Esophagus mucosa (tissue), 1 donor: ENCODE data around the gene LYG1. TPM values are rescaled to one million over a fixed set of nuclear protein-coding genes. Genes with fewer than 3 reads are reported as not detected.
A peak's percentile ranks its signal among the peaks of the same experiment; 100 is the strongest.

Source experiments
- ATAC-seq: fragments of 200-7000 bp; cut with Tn5 transposase; one replicate; pipeline ENCODE4 v1.9.1; 2020
- total RNA-seq: library from RNA; stranded (reverse); gene quantifications from one replicate; pipeline ENCODE4 v1.2.4, GENCODE V29; 2023
- donor health status: DM: yes; HTN: yes; CAD: no.

The LYG1 gene
- total RNA-seq, 1 donor from 2014 or later: 0.20 TPM

DNA sequence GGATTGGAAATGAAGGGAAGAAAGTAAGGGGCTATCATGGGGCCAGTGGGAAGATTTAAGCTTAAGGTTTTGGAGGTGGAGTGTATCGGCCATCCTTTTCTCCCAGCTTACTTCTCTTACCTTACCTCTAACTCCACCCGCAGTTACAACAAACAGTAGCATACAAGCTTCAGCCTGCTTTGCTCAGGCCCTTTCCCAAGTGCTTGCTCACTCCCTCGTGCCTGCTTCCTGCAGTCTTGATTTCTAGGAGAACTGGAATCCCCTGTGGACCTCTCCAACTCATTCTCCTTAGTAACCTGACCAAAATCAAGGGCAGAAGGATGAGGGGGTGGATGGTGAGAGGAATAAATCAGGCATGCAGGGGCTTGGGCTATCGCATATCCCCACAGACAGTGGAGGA, 39.8 kb downstream of the LYG1 start:
- peak; percentile 64 for ATAC-seq

DNA sequence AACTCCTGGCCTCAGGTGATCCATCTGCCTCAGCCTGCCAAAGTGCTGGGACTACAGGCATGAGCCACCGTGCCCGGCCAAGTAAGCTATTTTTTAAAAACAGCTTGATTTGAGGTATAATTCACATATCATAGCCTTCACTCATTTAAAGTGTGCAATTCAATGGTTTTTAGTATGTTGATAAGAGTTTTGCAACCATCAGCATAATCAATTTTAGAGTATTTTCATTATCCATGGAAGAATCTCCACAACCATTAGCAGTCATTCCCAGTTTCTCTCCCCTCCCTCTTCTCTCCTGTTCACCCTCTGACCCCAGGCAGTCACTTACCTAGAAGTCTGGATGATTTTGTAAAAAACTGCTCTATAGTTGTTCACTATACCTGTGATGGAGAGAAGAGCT, 40.8 kb downstream of the LYG1 start:
- no peak for ATAC-seq

DNA sequence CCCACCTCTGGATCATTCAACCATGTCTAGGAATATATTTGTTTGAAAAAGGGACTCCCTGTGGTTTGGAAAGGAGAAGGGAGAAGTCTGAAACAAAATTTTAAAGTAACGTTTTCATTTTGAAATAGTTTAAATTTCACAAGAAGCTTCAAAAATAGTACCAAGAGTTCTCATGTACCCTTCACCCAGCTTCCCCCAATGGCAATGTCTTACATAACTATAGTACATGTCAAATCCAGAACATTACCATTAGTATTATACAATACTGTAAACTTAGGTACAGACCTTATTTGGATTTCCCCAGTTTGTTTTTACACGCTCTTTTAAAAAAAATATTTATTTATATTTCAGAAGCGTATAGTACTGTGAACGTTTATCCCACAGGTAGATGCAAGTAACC, 41.5 kb downstream of the LYG1 start:
- ATAC-seq: no peak

DNA sequence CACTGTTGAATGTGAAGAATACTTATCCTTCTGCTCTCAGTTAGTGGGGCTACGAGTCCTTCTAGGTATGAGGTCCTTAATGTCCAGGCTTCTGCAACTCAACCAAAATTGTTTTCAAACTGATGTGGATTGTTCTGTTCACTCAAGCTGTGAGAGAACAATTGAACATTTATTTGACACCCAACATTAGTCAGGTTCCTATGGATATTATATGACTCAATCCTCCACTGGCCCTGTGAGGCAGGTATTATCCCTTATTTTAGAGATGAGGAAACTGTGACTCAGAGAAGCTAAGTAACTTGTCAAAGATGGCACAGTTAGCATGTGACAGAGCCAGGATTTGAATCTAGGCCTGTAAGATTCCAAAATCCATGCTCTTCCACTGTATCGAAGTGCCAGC, 44.3 kb downstream of the LYG1 start:
- peak; percentile 90 for ATAC-seq

DNA sequence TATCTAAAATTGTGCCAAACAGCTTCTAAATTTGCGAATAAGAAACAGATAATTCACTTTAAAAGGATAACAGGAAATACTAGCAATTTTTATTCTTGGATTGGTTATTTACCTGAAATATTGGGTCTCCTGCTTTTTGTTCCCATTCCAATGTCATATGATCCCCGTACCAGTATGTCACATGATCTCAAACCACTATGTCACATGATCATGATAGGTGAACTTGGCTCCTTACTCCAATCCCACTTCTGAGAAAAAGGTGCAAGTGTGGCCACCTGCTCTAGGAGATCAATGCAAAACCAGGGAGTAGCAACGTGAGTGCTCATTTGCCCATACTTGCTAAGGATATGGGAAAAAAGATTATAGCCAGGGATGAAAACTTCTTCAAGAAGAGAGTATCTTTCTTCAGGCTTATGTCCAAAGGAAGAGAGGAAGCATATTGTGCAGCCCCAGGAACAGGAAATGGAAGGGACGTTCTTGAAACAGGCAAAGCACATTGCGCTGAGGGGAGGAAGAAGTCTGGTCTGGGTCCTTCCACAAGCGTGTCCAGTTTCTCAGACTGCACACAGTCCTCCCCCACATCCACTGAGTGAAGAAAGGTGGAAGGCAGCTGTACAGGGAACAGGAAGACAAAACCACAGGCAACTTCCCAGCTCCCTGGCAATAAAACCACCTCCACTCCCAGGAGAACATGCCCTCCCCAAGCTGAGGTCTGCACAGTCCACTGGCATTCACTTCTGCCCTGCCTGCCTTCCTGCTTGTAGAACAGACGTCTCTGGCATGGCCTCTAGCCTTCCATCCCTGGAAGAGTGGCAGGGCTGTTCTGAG, 45.3 kb downstream of the LYG1 start, which contains the start of gene LYG2:
TSS of gene LYG2 (minus strand) at position 176 of the 828 bp plus-strand sequence. CDS start 1,406 bp downstream, outside the sequence.
- ATAC-seq: no peak

DNA sequence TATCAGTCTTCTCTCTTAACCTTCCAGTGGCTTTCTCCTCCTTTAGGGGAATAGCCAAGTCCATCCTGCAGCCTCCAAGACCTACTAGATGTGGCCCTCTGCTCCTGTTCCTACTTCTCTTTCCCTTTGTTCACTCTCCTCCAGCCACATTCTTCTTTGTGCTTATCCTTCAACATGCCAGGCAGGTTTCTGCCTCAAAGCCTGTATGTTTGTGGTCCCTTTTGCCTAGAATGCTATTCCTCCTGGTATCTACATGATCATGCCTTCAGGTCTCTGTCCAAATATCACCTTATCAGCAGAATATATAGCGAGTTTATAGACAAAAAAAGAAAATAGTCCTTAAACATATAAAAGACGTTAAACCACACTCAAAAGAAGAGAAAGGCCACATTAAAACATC, 51.0 kb downstream of the LYG1 start:
- ATAC-seq: no peak

DNA sequence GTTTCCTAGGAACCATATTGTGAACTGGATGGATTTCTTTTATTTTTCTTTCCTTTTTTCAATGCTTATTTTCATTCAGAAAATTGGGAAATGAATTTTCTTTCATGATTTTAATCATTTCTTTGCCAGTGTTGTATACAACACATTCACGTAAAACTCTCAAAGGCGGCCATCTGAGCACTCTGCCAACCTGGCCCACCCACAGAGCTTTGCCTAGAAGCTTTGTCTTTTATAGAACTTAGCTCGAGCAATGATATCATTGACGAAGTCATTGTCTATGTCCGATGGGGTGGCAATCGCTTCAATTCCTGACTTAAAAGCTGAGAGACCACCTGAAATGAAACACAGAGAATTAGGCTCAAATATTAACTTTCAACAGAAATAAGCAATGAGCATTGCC, 58.8 kb downstream of the LYG1 start:
- ATAC-seq: no peak

DNA sequence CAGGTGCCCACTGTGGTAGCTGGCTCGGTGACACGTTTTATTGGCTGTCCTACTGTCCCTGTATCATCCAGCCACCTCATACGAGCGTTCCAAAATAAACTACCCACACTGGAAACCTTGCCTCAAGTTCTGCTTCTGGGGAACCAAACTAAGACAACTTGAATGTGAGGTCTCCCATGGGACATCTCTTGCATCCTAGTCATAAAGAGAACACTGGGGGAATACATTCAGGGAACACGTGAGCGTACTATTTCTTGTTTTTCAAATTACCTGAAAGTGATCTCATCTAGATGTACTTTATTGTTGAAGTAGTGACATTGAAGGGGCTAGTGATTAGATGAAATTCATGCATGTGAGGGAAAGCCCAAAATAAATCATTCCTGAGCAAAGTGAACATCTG, 60.6 kb downstream of the LYG1 start:
- no peak for ATAC-seq

DNA sequence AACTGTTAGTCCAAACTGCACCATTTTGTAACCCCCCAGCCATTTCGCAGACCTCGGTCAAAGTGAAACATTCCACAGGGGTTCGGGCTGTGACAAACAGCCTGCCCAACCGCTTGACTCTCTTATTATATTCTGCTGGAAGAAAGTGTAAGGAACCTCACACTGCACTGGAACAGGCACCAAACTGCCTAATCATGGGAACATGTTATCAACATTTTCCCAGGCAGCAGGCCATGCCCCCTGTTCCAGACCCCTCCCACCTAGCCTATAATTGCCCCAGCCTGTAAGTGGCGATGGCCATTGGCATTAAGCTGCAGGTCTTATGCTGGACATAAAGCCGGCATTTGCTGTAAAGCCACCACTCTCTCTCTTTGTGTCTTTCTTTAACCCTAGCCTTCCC, 62.4 kb downstream of the LYG1 start:
- no peak for ATAC-seq

Other genes with a start within 250 kb of the LYG1 start
- 1.9 TPM for gene C2orf15, start 159.5 kb downstream of the LYG1 start, total RNA-seq
- gene TSGA10, start 146.3 kb downstream of the LYG1 start, total RNA-seq: 2.8 TPM
- 3.3 TPM for gene LIPT1, start 146.2 kb downstream of the LYG1 start, total RNA-seq
- 19.0 TPM for gene MITD1, start 120.1 kb downstream of the LYG1 start, total RNA-seq
- gene MRPL30, start 120.0 kb downstream of the LYG1 start, total RNA-seq: 25.7 TPM
- gene LYG2, start 45.5 kb downstream of the LYG1 start, total RNA-seq: not detected
- 25.6 TPM for gene TXNDC9, start 35.1 kb upstream of the LYG1 start, total RNA-seq
- 24.7 TPM for gene EIF5B, start 36.2 kb upstream of the LYG1 start, total RNA-seq
- 26.0 TPM for gene REV1, start 188.8 kb upstream of the LYG1 start, total RNA-seq